COLO668 (cell line): ENCODE data around the gene PKNOX1.
A peak's percentile ranks its signal among the peaks of the same experiment; 100 is the strongest.
"Not testable (repeated sequence)": the region's sequence is repeated elsewhere in the genome, so short reads cannot be mapped to it uniquely, and the experiment has no call there.

Experiments
- DNase-seq: peaks from one replicate; lab custom pipeline; 2025; ENCODE audit not compliant: unreplicated experiment; lab: John Stamatoyannopoulos, UW

PKNOX1 gene

GRCh38 chr21:42949094-42949755, 25.1 kb upstream of the PKNOX1 start:
- not testable (repeated sequence) for DNase-seq

GRCh38 chr21:42951193-42951592, 23.2 kb upstream of the PKNOX1 start:
- DNase-seq, result not testable (repeated sequence)

GRCh38 chr21:42956824-42957630, 17.3 kb upstream of the PKNOX1 start:
- no peak for DNase-seq

- not testable (repeated sequence) for DNase-seq
Measured at GRCh38 chr21:42958122-42958521, 16.2 kb upstream of the PKNOX1 start.

- no peak for DNase-seq
Measured at GRCh38 chr21:42959728-42960127, 14.6 kb upstream of the PKNOX1 start.

GRCh38 chr21:42962380-42963007, 11.9 kb upstream of the PKNOX1 start:
- no peak for DNase-seq

- DNase-seq, result no peak
Measured at GRCh38 chr21:42964086-42964485, 10.3 kb upstream of the PKNOX1 start.

GRCh38 chr21:42964546-42965210, 9.7 kb upstream of the PKNOX1 start:
- DNase-seq, result no peak

GRCh38 chr21:42965211-42965560, 9.2 kb upstream of the PKNOX1 start:
- DNase-seq, result no peak

GRCh38 chr21:42967616-42968015, 6.7 kb upstream of the PKNOX1 start:
- not testable (repeated sequence) for DNase-seq

- no peak for DNase-seq
Measured at GRCh38 chr21:42969193-42969600, 5.2 kb upstream of the PKNOX1 start.

GRCh38 chr21:42970946-42971653, 3.3 kb upstream of the PKNOX1 start:
- no peak for DNase-seq

GRCh38 chr21:42971897-42972275, 2.5 kb upstream of the PKNOX1 start:
- DNase-seq, result peak; percentile 57

GRCh38 chr21:42973309-42973990, 912 bp upstream of the PKNOX1 start:
- no peak for DNase-seq

GRCh38 chr21:42974832-42975820, 764 bp downstream of the PKNOX1 start:
- peak; percentile 91 for DNase-seq

- DNase-seq, result no peak
Measured at GRCh38 chr21:42975886-42976608, 1.7 kb downstream of the PKNOX1 start.

GRCh38 chr21:42980312-42981213, 6.2 kb downstream of the PKNOX1 start:
- no peak for DNase-seq

- DNase-seq, result no peak
Measured at GRCh38 chr21:42981214-42981523, 6.8 kb downstream of the PKNOX1 start.
